Cardiac muscle cell (in vitro differentiated cells and primary cell): ENCODE data around the gene USP17L29. TPM values are rescaled to one million over a fixed set of nuclear protein-coding genes. Genes with fewer than 3 reads are reported as not detected.
A peak's percentile ranks its signal among the peaks of the same experiment; 100 is the strongest.
"Not testable (repeated sequence)": the region's sequence is repeated elsewhere in the genome, so short reads cannot be mapped to it uniquely, and the experiment has no call there.

ENCODE experiments used
- DNase-seq, 2 donors: peaks; one replicate each; pipeline versions ENCODE4 v3.0.0 to v3.0.0-alpha.2; 2010 to 2017; ENCODE audit warnings: low read depth in 1 of 2, low spot score in 1 of 2
- H3K27ac ChIP-seq: fragments of 200-600 bp; sonication (generic); 2 replicates; pipeline ENCODE4 v1.5.1; 2016
- H3K27me3 ChIP-seq: fragments of 200-600 bp; sonication (generic); 2 replicates; pipeline ENCODE4 v1.6.0; 2016; ENCODE audit warnings: control low read depth
- H3K36me3 ChIP-seq: fragments of 200-600 bp; sonication (generic); 2 replicates; pipeline ENCODE4 v1.5.1; 2016; ENCODE audit warnings: control low read depth
- H3K4me1 ChIP-seq: fragments of 200-600 bp; sonication (generic); 2 replicates; pipeline ENCODE4 v1.8.1; 2017; ENCODE audit warnings: low read depth, mild to moderate bottlenecking, mixed run types
- H3K4me3 ChIP-seq: fragments of 200-600 bp; sonication (generic); 2 replicates; pipeline ENCODE4 v1.5.1; 2016; ENCODE audit warnings: mild to moderate bottlenecking
- H3K9me3 ChIP-seq: fragments of 200-600 bp; sonication (generic); 2 replicates; pipeline ENCODE4 v1.5.1; 2017; ENCODE audit warnings: low read depth, mild to moderate bottlenecking, control low read depth
- CTCF ChIP-seq: IDR thresholded peaks from 2 replicates; pipeline ENCODE4 v1.5.1; 2012; ENCODE audit warnings: low read depth, mild to moderate bottlenecking, low read length
- polyA plus RNA-seq: library from polyadenylated mRNA; unstranded; fragments of >200 nt; fragmentation: Nextera tagmentation; extraction: Ambion mirVana; gene quantifications from 2 replicates; pipeline ENCODE4 v1.2.1, GENCODE V29; 2016
- total RNA-seq: library from RNA; depleted of rRNA; stranded (reverse); fragments of >200 nt; gene quantifications from 2 replicates; pipeline ENCODE4 v1.2.3, GENCODE V29; 2016

The USP17L29 gene
- total and polyA plus RNA-seq, 2 experiments from 2014 or later = not detected

- H3K4me3 ChIP-seq, H3K36me3 ChIP-seq, H3K4me1 ChIP-seq, H3K9me3 ChIP-seq, H3K27ac ChIP-seq, H3K27me3 ChIP-seq: not testable (repeated sequence)
- TF ChIP-seq CTCF = peak; percentile 28
- peak in 1 of 2 donors; percentile 0 for DNase-seq
These were observed 27.6 kb downstream of the USP17L29 start for GRCh38 chr4:9381012-9381534.

DNA sequence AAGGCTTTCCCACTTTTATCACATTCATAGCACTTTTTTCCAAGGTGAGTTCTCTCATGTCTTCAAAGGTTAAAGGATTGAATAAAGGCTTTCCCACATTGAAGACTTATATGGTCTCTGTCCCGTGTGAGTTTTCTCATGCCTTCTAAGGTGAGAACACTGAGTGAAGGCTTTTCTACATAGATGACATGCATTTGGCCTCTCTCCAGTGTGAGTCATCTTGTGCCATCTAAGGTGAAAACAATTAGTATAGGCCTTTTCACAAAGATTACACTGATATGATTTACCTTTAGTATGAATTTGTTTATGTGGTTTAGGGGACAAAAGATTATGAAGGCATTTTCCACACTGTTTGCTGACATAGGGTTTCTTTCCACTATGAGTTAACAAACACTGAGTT lies 30.7 kb downstream of the USP17L29 start:
- no peaks in the 10 kb centered on the region for H3K9me3 ChIP-seq
- no peaks in the 10 kb centered on the region for H3K36me3 ChIP-seq
- TF ChIP-seq CTCF = no peak
- no peaks in the 10 kb centered on the region for H3K27me3 ChIP-seq
- no peaks in the 10 kb centered on the region for H3K4me1 ChIP-seq
- no peak for DNase-seq
- H3K27ac ChIP-seq = no peak overlapping the region
- no peak overlapping the region for H3K4me3 ChIP-seq

DNA sequence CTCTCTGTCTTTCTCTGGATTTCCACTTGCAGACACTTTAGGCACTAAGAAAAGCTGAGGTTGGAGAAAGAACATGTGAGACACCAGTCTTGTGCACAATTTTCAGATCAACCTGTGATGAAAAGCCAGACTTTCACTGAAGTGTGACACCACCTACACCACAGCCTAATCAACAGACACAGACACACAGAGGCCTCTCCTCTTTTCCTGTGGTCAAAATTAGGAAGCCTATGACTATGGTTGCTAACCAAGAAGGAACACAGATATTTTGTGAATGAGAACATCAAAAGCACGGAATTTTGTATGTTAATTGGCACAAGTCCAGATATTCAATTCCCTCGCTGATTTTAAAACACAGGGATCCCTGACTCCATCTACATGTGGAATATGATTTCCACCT lies 35.6 kb downstream of the USP17L29 start:
- H3K27me3 ChIP-seq, H3K36me3 ChIP-seq, H3K9me3 ChIP-seq, H3K27ac ChIP-seq, DNase-seq, H3K4me3 ChIP-seq, H3K4me1 ChIP-seq: not testable (repeated sequence)

Other genes starting within 250 kb of the USP17L29 start
- gene FAM90A26, start 183.2 kb upstream of the USP17L29 start, total RNA-seq = not detected in 2 replicates
- gene FAM90A26, start 183.2 kb upstream of the USP17L29 start, polyA plus RNA-seq = not detected in 2 replicates
- not detected in 2 replicates for gene USP17L10, start 143.0 kb upstream of the USP17L29 start, total RNA-seq
- gene USP17L10, start 143.0 kb upstream of the USP17L29 start, polyA plus RNA-seq = not detected in 2 replicates
- not detected in 2 replicates for gene USP17L11, start 138.2 kb upstream of the USP17L29 start, total RNA-seq
- not detected in 2 replicates for gene USP17L11, start 138.2 kb upstream of the USP17L29 start, polyA plus RNA-seq
- not detected in 2 replicates for gene USP17L12, start 133.5 kb upstream of the USP17L29 start, total RNA-seq
- not detected in 2 replicates for gene USP17L12, start 133.5 kb upstream of the USP17L29 start, polyA plus RNA-seq
- gene USP17L13, start 128.7 kb upstream of the USP17L29 start, total RNA-seq = not detected in 2 replicates
- gene USP17L13, start 128.7 kb upstream of the USP17L29 start, polyA plus RNA-seq = not detected in 2 replicates
- gene USP17L15, start 119.3 kb upstream of the USP17L29 start, total RNA-seq = not detected in 2 replicates
- not detected in 2 replicates for gene USP17L15, start 119.3 kb upstream of the USP17L29 start, polyA plus RNA-seq
- gene USP17L17, start 109.8 kb upstream of the USP17L29 start, total RNA-seq = not detected in 2 replicates
- gene USP17L17, start 109.8 kb upstream of the USP17L29 start, polyA plus RNA-seq = not detected in 2 replicates
- not detected in 2 replicates for gene USP17L18, start 105.0 kb upstream of the USP17L29 start, total RNA-seq
- gene USP17L18, start 105.0 kb upstream of the USP17L29 start, polyA plus RNA-seq = not detected in 2 replicates
- not detected in 2 replicates for gene USP17L19, start 100.3 kb upstream of the USP17L29 start, total RNA-seq
- not detected in 2 replicates for gene USP17L19, start 100.3 kb upstream of the USP17L29 start, polyA plus RNA-seq
- not detected in 2 replicates for gene USP17L20, start 95.5 kb upstream of the USP17L29 start, total RNA-seq
- not detected in 2 replicates for gene USP17L20, start 95.5 kb upstream of the USP17L29 start, polyA plus RNA-seq
- gene USP17L21, start 90.8 kb upstream of the USP17L29 start, total RNA-seq = not detected in 2 replicates
- not detected in 2 replicates for gene USP17L21, start 90.8 kb upstream of the USP17L29 start, polyA plus RNA-seq
- not detected in 2 replicates for gene USP17L22, start 86.0 kb upstream of the USP17L29 start, total RNA-seq
- gene USP17L22, start 86.0 kb upstream of the USP17L29 start, polyA plus RNA-seq = not detected in 2 replicates
- not detected in 2 replicates for gene USP17L24, start 28.5 kb upstream of the USP17L29 start, total RNA-seq
- not detected in 2 replicates for gene USP17L24, start 28.5 kb upstream of the USP17L29 start, polyA plus RNA-seq
- not detected in 2 replicates for gene USP17L25, start 23.7 kb upstream of the USP17L29 start, total RNA-seq
- gene USP17L25, start 23.7 kb upstream of the USP17L29 start, polyA plus RNA-seq = not detected in 2 replicates
- gene USP17L26, start 19.0 kb upstream of the USP17L29 start, total RNA-seq = not detected in 2 replicates
- gene USP17L26, start 19.0 kb upstream of the USP17L29 start, polyA plus RNA-seq = not detected in 2 replicates
- gene USP17L5, start 14.2 kb upstream of the USP17L29 start, total RNA-seq = not detected in 2 replicates
- gene USP17L5, start 14.2 kb upstream of the USP17L29 start, polyA plus RNA-seq = not detected in 2 replicates
- not detected in 2 replicates for gene USP17L27, start 9.5 kb upstream of the USP17L29 start, total RNA-seq
- not detected in 2 replicates for gene USP17L27, start 9.5 kb upstream of the USP17L29 start, polyA plus RNA-seq
- gene USP17L28, start 4.7 kb upstream of the USP17L29 start, total RNA-seq = not detected in 2 replicates
- not detected in 2 replicates for gene USP17L28, start 4.7 kb upstream of the USP17L29 start, polyA plus RNA-seq
- gene USP17L30, start 9.5 kb downstream of the USP17L29 start, total RNA-seq = not detected in 2 replicates
- not detected in 2 replicates for gene USP17L30, start 9.5 kb downstream of the USP17L29 start, polyA plus RNA-seq
- gene DEFB131A, start 90.8 kb downstream of the USP17L29 start, total RNA-seq = not detected in 2 replicates
- not detected in 2 replicates for gene DEFB131A, start 90.8 kb downstream of the USP17L29 start, polyA plus RNA-seq